Measurements from ENCODE around the gene AATK.
"Not testable (repeated sequence)": the region's sequence is repeated elsewhere in the genome, so short reads cannot be mapped to it uniquely, and the experiment has no call there.

AATK gene

DNA sequence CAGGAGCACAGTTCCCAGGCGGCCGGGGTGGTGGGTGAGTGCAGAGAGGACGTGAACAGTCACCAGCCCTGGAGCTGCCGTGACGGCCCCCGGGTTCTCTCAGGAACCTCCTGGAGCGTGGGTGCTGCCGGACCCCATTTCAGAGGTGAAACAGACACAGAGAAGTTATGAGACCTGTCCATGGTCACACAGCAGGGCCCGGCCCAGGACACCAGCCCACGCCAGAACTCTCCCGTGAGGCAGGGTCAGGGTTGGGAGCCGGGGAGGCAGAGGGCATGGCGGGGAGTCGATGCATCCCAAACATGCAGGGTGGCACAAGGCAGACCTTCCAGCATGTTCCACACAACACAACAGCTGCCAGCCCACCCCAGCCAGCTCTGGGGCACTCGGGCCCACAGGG lies 4.5 kb downstream of the AATK start:
- DNase-seq (ENCODE audit: low read depth): no peak

- no peak for DNase-seq (ENCODE audit: low read depth)
Measured at GRCh38 chr17:81160747-81161453, 5.1 kb downstream of the AATK start.

DNA sequence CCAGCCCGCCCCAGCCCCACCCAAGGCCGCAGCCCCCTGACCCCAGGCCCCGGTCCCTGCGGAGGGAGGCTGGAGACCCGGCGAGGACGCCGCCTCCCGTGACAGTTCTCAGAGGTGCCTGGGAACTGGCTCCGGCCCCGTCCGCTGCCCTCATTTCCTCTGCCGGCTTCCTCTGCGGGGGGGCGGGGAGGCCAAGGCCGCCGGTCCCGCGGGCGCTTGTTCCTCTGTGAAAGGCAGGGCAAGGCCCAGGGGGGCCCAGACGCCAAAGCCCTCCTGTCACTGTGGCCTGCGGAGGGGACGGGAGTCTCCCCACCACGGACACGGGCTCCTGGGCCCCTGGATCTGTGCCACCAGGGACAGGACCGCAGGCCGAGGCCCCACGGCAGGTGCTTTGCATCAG lies 5.7 kb downstream of the AATK start:
- no peak for DNase-seq (ENCODE audit: low read depth)

DNA sequence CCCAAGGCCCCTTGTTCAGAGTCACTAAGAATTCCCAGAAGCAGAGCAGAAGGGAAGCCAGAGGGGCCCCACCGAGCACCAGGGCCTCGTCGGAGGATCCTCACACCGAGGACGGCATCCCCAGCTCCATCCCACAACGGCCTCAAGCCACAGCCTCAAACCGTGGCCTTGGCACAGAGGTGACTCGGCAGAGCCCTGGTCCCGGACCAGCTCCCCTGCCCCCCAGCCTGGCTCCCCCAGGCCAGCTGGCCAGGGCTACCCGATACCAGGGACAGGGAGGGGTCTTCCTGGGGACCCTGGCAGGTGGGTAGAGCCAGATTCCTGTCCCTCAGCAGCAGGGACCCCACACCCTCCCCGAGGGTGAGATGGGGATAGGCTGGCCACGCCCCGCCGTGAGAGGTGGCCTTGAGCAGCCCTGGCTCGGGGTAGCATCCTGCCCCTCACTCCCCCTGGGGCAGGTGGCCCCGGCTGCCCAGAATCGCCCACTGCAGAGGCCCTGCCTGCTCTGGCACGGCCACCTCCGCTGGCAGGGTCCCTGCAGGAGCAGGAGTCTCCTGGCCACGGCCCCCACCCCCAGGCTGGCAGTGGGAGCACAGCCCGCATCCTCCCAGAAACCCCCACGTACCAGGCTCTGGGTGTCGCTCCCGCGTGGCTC lies 6.3 kb downstream of the AATK start:
- no peak for DNase-seq (ENCODE audit: low read depth)

DNA sequence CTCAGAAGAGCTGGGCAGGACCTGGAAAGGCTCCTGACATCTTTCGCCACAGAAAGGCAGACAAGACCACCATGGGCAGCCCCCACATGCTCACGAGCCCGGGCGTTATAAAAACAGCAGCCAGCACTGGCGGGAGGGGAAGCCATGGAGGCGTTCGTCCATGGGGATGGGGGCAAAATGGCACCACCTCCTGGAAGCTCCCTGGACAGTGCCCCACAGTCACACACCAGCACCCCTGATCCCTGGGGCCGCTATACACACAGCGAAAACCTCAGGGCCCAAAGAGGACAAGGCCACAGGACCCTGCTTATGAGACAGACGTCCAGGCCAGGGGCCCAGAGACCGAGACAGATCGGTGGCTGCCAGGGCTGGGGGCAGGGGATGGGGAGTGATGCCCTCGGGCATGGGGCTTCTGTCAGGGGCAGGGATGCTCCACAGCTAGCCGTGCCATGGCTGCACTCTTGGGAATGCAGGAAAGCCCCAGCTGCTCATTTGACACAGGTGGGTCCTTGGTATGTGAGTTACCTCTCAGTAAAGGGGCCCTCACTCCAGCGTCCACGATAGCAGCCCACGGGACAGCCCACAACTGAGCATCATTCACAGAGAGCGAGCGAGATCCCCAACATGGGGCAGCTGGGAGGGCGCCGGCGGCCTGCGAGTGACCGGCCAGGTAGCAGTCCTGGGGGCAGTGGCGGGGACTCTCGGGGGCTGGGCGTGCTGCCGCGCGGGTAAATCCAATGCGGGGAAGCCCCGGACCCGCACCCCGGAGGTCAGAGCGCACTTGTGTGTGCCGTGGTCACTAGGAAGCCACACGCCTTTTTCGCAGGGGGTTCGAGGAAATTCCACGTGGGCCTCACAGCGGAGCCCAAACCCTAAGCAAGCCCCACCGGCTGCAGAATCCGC lies 7.1 kb downstream of the AATK start:
- no peak for DNase-seq (ENCODE audit: low read depth)

GRCh38 chr17:81157848-81158687 lies 8.0 kb downstream of the AATK start:
- no peak for DNase-seq (ENCODE audit: low read depth)

DNA sequence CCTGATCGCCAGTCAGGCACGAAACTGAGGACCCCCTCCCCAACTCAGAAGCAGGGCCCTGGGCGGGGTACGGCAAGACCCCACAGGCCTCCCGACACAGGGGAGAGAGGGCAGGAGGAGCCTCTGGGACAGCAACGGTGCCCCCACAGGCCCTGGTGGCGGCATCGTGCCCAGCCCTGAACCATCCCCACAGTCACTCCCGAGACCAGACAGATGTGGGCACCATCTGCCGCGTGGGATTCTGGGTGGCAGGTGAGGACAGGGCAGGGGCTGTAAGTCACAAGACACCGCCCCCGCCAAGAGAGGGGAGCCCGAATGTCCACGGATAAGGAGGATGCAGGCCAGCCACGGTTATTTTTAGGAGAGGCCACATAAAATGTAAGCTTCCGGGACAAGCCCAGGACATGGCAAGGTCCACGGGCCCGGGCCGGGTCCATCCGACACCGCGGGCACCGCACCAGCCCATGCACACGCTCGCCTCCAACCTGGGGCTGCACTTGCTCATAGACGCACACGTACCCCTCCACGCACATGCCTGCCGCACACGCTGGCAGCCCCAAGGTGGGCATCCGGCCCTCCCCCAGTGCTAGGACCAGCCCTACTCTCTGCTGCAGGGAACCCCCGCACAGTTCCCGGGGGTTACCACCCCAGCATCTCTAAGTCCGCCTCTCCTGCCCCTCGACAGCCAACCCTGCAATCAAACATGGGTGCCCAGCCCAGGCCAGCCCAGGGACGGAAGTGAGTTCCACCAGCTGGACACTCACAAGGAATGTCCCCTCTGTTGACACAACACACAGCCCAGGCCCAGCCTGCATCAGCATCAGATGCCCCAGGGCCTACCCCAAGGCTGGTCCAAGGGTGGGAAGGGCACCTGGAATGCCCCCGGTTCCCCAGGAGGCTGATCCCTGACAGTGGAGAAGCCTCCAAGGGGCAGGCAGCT lies 8.9 kb downstream of the AATK start:
- DNase-seq (ENCODE audit: low read depth): no peak

DNA sequence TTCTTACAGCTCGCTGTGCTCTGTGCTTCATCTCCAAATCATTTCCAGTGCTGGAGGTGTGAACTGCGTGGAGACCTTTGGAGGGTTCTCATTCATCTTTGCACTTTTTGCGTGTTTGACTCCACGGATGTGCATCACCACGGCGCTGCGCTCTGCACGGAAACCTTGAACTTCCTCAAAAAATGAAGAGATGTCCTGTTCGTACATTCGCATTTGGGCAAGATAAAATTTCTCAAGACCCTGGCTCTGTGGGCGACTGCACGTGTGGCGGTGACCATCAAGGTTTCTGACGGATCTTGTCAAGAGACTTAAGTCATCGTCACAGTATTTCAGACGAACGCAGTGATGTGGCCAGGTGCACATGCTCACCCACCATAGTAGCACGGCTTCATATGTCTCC lies 11.1 kb downstream of the AATK start:
- no peak for DNase-seq (ENCODE audit: low read depth)

GRCh38 chr17:81154016-81154415 lies 12.0 kb downstream of the AATK start:
- not testable (repeated sequence) for DNase-seq (ENCODE audit: low read depth)

DNA sequence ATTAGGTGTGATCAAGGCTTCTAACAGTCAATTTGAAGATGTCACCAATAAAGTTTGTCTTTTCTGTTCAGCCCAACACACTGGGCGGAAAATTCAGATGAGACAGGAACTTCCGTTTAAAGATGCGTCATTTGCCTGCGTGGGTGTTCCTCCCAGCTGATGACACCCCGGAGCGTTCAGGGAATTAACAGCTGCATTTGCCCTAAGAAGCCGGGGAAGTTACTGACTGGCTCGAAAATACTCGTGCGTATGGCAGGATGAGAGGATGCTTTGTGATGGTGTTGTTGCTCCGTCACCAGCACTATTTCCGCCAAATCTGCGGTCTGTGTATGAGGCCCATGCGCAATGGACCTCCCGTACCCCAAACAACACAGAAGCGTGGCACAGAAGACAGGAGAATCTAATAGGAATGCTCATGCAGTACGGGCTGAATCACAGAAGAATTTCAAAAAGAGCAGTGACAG lies 12.6 kb downstream of the AATK start:
- no peak for DNase-seq (ENCODE audit: low read depth)

DNA sequence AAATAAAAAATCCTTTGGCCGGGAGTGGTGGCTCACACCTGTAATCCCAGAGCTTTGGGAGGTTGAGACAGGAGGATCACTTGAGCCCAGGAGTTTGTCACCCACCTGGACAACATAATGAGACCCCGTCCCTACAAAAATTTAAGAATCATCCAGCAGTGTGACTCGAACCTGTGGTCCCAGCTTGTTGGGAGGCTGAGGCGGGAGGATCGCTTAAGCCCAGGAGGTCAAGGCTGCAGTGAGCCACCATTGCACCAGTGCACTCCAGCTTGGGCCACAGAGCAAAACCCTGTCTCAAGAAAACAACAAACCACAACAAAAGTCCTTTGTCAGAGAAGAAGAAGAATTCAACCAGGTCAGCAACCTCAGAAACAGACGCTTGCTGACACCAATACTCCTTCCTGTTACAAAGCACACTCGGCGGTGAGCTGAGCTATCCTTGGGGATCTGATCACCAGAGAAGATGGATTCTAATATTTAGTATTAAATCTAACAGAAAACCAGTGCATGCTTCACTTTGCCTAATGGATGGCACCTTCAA lies 13.7 kb downstream of the AATK start:
- no peak for DNase-seq (ENCODE audit: low read depth)

- DNase-seq (ENCODE audit: low read depth): no peak
Measured at GRCh38 chr17:81151278-81151677, 14.7 kb downstream of the AATK start.

DNA sequence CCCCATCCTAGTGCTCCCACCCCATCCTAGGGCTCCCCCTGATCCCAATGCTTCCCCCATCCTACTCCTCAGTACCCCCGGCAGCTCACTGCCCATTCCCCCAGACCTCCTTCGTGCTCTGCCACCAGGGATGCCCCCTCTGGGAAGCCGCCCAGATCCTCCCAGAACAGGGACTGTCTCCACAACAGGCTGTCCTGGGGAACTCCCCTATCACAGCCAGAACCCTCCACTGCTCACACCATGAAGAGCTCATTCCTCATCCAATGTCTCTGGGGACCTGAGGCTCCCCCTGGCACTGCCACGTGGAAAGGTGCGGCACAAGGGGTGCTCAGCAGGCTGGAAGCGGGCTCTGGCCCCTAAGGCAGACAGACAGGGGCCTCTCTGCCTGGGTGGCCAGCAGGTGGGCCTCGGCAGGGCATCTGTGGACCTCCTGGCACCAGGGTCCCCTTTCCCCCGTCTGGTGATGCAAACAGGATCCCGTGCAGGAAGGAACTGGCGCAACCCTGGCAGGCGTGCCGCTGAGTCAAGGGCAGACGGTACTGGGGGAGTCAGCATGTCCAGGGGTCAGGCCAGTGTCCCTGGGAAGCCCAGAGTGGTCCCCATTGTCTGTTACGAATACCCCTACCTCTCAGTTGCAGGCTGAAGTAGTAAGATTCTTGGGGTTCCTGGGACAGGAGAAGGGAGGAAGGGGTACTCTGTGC lies 15.5 kb downstream of the AATK start:
- DNase-seq (ENCODE audit: low read depth): no peak

- no peak for DNase-seq (ENCODE audit: low read depth)
Measured at GRCh38 chr17:81148986-81149533, 17.0 kb downstream of the AATK start.

- DNase-seq (ENCODE audit: low read depth): no peak
Measured at GRCh38 chr17:81148571-81148970, 17.4 kb downstream of the AATK start.

- no peak for DNase-seq (ENCODE audit: low read depth)
Measured at GRCh38 chr17:81147701-81148100, 18.3 kb downstream of the AATK start.

- DNase-seq (ENCODE audit: low read depth): not testable (repeated sequence)
Measured at GRCh38 chr17:81146208-81146607, 19.8 kb downstream of the AATK start.

DNA sequence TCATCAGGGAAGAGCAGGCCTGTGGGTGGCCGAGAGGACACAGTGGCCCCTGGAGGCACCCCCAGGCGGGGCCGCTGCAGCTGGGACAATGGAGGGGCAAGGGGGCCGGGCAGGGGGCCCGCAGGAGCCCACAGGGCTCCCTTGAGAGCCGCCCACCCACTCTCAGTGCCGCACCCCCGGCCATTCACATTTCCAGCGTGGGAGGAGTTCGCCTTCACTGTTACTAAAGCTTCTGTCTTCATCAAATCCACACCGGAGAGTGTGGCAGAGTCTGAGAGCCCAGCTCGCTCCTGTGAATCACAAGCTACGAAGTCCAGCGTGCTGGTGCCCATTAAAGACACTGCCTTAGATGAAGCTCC lies 21.6 kb downstream of the AATK start:
- DNase-seq (ENCODE audit: low read depth): no peak

GRCh38 chr17:81143717-81144422 lies 22.2 kb downstream of the AATK start:
- no peak for DNase-seq (ENCODE audit: low read depth)
